MV-4-11 (cell line): ENCODE results near the gene LRTM2.
A peak's percentile ranks its signal among the peaks of the same experiment; 100 is the strongest.

Source experiments
- DNase-seq: peaks from one replicate; lab custom pipeline; 2025; lab: John Stamatoyannopoulos, UW

Gene LRTM2

GRCh38 chr12:1820191-1820895 lies at the start of gene LRTM2:
Gene LRTM2, plus strand, starts transcription at chr12:1820565. Its CDS starts 7,584 bp downstream, at chr12:1828149.
- peak; percentile 26 for DNase-seq

GRCh38 chr12:1773937-1774655 lies 46.3 kb upstream of the LRTM2 start:
- no peak for DNase-seq

- DNase-seq, result peak; percentile 30
Observed at GRCh38 chr12:1776170-1776921, 44.0 kb upstream of the LRTM2 start.

GRCh38 chr12:1777798-1778197 lies 42.6 kb upstream of the LRTM2 start:
- no peak for DNase-seq

GRCh38 chr12:1778911-1779310 lies 41.5 kb upstream of the LRTM2 start:
- DNase-seq, result no peak

GRCh38 chr12:1779783-1780182 lies 40.6 kb upstream of the LRTM2 start:
- DNase-seq, result no peak

GRCh38 chr12:1781772-1782171 lies 38.6 kb upstream of the LRTM2 start:
- no peak for DNase-seq

- DNase-seq, result no peak
Observed at GRCh38 chr12:1782215-1782614, 38.1 kb upstream of the LRTM2 start.

- DNase-seq, result no peak
Observed at GRCh38 chr12:1787714-1788113, 32.7 kb upstream of the LRTM2 start.

- no peak for DNase-seq
Observed at GRCh38 chr12:1790444-1790843, 29.9 kb upstream of the LRTM2 start.

- peak; percentile 69 for DNase-seq
Observed at GRCh38 chr12:1791104-1791841, 29.1 kb upstream of the LRTM2 start.

GRCh38 chr12:1792406-1792805 lies 28.0 kb upstream of the LRTM2 start:
- no peak for DNase-seq

- no peak for DNase-seq
Observed at GRCh38 chr12:1793426-1794210, 26.7 kb upstream of the LRTM2 start.

- DNase-seq, result no peak
Observed at GRCh38 chr12:1794440-1795090, 25.8 kb upstream of the LRTM2 start.

- no peak for DNase-seq
Observed at GRCh38 chr12:1795221-1795784, 25.1 kb upstream of the LRTM2 start.

- peak; percentile 93 for DNase-seq
Observed at GRCh38 chr12:1795785-1796514, 24.4 kb upstream of the LRTM2 start.

- peak; percentile 37 for DNase-seq
Observed at GRCh38 chr12:1796515-1797010, 23.8 kb upstream of the LRTM2 start.

- peak; percentile 67 for DNase-seq
Observed at GRCh38 chr12:1797011-1797901, 23.1 kb upstream of the LRTM2 start.
